Stimulated activated CD8-positive, alpha-beta memory T cell treated with anti-CD3 and anti-CD28 coated beads, Interleukin-15, amount 100 ng/mL, for 24 hours (primary cell): Measurements from ENCODE around the gene TNFRSF13B.
"Not testable (repeated sequence)": the region's sequence is repeated elsewhere in the genome, so short reads cannot be mapped to it uniquely, and the experiment has no call there.

Experiments
- DNase-seq: peaks from one replicate; pipeline ENCODE4 v3.0.0-alpha.2; 2020; ENCODE audit warnings: low read depth

The TNFRSF13B gene

DNA sequence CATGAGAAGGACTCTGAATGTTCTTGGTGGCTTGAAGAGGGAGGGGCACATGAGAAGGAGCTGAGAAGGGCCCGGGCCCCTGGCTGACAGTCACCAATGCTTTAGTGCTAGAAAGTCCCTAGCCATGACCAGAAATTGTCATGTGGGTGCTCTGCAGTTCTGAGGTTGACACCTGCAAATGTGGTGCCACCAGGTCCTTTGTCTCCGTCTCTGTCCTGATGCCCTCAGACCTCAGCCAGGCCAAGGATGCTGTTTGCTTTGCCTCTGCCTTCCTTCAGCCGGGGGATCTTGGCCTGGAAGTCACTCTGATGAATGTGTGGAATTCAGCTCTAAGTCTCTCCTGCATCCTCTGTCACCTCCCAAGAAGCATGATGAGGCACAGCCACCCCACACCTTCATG, 63.6 kb downstream of the TNFRSF13B start:
- no peak for DNase-seq

DNA sequence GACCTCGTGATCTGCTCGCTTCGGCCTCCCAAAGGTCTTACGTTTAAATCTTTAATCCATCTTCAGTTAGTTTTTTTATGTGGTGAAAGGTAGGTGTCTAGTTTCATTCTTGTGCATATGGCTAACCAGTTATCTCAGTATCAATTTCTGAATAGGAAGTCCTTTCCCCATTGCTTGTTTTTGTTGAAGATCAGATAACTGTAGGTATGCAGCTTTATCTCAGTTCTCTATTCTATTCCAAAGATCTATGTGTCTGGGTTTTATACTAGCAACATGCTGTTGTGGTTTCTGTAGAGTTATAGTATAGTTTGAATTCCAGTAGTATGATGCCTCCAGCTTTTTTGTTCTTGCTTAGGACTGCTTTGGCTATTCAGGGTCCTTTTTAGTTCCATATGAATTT, 65.2 kb downstream of the TNFRSF13B start:
- DNase-seq, result no peak

DNA sequence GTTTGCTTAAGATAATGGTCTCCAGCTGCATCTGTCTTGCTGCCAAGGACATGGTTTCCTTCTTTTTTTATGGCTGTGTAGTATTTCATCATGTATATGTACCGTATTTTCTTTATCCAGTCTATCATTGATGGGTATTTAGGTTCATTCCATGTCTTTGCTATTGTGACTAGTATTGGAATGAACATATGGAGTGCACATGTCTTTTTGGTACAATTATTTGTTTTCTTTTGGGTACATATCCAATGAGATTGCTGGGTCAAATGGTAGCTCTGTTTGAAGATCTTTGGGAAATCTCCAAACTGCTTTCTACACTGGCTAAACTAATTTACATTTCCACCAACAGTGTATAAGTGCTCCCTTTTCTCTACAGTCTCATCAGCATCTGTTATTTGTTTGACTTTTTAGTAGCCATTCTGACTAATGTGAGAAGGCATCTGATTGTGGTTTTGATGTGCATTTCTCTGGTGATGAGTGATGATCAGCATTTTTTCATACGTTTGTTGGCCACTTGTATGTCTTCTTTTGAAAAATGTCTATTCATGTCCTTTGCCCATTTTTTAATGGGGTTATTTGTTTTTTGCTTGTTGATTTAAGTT, 66.2 kb downstream of the TNFRSF13B start:
- no peak for DNase-seq

DNA sequence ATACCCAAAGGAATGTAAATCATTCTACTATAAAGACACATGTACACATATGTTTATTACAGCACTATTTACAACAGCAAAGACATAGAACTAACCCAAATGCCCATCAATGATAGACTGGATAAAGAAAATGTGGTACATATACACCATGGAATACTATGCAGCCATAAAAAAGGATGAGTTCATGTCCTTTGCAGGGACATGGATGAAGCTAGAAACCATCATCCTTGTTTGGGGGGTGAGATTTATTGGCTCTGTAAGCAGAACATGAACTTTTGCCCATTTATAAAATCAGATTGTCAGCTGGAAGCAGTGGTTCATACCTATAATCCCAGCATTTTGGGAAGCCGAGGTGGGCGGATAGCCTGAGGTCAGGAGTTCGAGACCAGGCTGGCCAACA, 68.8 kb downstream of the TNFRSF13B start:
- DNase-seq, result not testable (repeated sequence)

DNA sequence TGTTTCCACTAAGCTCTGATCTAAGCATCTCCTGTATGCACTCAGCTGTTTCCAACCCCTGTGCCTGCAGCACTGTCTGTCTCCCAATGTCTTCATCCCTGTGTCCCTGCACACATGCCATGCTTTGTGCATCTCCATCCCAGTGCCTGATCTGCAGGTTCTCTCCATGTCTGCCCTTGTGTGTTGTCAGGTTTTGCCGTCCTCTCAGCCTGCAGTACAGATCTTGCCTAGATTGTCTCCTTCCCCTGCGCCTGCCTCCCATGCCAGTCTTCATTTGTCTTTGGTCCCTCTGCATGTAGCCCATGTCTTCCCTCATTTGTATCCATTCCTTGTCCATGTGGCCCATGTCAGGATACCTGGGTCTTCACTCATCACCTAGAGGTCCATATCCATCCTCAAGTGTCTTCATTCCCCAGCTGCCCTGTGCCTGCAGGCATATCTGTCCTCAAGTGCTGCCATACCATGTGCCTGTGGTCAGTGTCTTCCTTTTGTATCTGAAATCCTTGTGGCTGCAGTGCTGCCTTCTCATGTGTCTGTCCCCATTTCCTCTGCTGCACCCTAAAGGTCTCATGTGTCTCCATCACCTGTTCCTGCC, 71.5 kb downstream of the TNFRSF13B start:
- no peak for DNase-seq

DNA sequence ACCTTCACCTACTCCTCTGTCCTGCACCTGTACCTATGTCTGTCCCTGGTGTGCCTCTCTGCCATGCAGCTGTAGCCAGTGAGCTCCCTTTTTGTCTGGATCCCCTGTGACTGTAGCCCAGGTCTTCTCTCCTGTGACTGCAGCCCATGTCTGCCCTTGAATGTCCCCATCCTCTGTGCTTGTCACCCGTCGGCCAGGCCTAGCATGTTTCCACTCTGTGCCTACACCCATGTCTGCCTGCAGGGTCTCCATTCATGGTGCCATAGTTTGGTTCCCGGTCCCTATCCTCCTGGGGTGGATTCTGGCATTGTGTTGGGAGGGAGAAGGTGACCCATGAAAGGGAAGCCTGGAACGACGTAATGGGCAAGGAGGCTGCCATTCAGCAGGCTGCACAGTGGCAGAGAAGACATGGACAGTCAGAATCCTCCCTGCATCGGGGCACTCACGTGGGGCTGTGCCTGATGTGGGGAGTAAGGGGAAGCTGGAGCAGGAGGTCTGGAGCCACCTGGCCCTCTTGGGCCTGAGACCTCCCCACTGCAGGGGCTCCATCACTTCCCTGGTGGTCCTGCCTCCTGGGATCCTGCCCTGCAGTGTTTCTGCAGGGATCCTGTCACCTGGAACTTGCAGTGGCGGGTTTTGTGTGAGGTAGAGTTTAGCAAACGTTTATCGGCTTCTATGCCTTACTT, 74.6 kb downstream of the TNFRSF13B start:
- DNase-seq, result not testable (repeated sequence)

DNA sequence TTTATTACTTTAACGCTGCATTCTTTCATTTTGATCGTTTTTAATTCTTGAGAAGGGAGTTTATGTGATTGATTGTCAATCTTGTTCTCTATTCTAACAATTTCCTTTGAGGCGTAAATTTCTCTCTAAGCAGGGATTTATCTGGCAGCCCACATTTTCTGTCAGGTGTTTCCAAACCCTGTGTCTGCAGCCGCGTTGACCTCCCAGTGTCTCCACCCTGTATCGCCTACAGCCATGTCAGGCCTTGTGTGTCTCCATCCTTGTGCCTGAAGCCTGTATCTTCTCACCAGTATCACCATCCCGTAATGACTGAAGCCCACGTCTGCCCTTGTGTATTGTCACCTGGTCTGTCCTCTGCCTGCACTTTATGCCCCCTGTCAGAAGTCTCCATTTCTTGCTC, 75.7 kb downstream of the TNFRSF13B start:
- not testable (repeated sequence) for DNase-seq

DNA sequence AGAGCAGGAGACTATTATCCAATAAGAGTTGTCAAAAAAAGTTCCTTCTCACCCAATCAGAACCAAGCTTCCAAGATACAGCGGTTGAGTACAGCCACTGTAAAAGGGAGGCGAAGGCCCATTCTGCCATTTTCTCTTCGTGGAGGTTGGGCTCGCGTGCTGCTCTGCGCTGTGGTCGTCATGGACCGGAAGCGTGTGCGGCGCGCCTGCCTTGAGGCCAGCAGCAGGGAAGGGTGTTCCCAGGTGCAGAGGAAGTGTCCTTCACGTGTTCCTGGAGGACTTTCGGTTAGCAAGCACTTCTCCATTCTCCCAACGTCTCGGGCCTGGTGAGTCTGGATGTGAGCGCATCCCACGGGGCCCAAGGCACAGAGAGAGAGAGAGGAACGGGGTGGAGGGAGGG, 78.4 kb downstream of the TNFRSF13B start:
- not testable (repeated sequence) for DNase-seq

DNA sequence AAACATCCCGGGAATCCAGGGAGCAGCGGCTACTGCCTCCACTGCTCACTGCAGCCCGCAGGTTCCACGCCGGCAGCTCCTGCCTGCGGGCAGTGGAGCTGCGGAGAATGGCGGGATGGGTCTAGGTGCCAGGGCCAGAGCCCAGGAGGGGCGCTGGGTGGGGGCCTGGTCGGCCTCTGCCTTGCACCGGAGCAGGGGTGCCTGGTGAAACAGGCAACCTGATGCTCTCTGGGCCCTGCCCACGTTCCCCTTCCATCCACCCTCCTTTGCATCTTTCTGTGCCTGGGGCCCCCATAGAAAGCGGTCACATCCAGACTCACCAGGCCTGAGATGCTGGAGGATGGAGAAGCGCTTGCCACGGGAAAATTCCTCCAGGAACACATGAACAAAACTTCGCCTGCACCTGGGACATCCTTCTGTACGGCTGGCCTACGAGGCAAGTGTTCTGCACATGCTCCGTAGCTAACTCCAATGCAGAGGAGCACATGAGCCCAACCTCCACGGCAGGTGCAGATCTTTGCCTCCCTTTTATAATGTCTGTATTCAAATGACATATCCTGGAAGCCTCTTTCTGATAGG, 79.0 kb downstream of the TNFRSF13B start:
- DNase-seq, result not testable (repeated sequence)

DNA sequence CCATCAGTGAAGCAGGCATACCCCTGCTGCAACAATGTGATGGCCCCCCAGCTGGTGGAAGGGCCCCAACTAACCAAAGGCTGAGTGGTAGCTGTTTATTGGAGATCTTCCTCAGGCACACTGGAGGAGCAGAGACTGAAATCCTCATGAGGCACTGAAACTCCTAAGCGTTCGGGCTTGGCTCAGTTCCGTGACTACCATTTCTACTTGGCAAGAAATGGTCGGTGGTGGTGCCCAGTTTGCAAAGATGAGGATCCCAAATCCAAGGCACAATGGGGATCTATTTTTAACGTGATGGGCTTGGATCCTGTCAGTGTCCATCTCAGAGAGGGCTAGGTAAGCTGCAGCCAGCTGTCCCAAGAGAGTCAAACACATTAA, 82.8 kb downstream of the TNFRSF13B start:
- no peak for DNase-seq
